Measurements from ENCODE around the gene MEGF9.
"Not testable (repeated sequence)": the region's sequence is repeated elsewhere in the genome, so short reads cannot be mapped to it uniquely, and the experiment has no call there.

The MEGF9 gene

DNA sequence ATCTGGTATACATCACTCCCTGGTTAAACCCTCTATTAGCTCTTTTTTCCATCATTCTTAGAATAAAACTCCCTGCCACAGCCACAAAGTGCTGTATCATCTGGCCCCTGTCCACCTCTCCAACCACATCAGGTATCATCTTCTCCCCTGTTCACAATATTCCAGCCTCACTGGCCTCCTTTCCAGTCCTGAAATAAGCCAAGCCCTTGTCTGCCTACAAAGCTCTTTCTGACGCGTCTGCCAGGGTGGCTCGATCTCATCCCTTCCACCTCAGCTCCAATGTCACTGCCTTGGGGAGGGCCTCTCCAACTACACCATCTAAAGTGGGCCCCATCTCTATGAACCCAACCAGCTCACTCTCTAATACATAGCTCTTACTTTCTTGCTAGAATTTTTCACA lies 155.8 kb downstream of the MEGF9 start:
- H3K4me3 Mint-ChIP-seq: no peak overlapping the region
- H3K4me1 Mint-ChIP-seq (ENCODE audit: low read depth): peaks cover 6% of the 10 kb centered on the region
- H3K9me3 Mint-ChIP-seq: no peaks in the 10 kb centered on the region
- H3K27me3 Mint-ChIP-seq (ENCODE audit: low read depth): no peaks in the 10 kb centered on the region
- H3K36me3 Mint-ChIP-seq (ENCODE audit: low read depth): peaks cover 33% of the 10 kb centered on the region
- no peak overlapping the region for H3K27ac Mint-ChIP-seq

GRCh38 chr9:120557205-120557604 lies 157.1 kb downstream of the MEGF9 start:
- Mint-ChIP-seq H3K36me3 (ENCODE audit: low read depth) (peaks cover 32% of the 10 kb centered on the region), H3K27me3 (ENCODE audit: low read depth) (no peaks in the 10 kb centered on the region), H3K4me1 (ENCODE audit: low read depth) (peaks cover 4% of the 10 kb centered on the region), H3K4me3 (no peak overlapping the region), H3K27ac (no peak overlapping the region), H3K9me3 (peaks cover 4% of the 10 kb centered on the region)

GRCh38 chr9:120556775-120557174 lies 157.5 kb downstream of the MEGF9 start:
- H3K4me1 Mint-ChIP-seq (ENCODE audit: low read depth): peaks cover 4% of the 10 kb centered on the region
- H3K27me3 Mint-ChIP-seq (ENCODE audit: low read depth): no peaks in the 10 kb centered on the region
- H3K27ac Mint-ChIP-seq: no peak overlapping the region
- peaks cover 4% of the 10 kb centered on the region for H3K9me3 Mint-ChIP-seq
- H3K36me3 Mint-ChIP-seq (ENCODE audit: low read depth): peaks cover 29% of the 10 kb centered on the region
- H3K4me3 Mint-ChIP-seq: no peak overlapping the region

DNA sequence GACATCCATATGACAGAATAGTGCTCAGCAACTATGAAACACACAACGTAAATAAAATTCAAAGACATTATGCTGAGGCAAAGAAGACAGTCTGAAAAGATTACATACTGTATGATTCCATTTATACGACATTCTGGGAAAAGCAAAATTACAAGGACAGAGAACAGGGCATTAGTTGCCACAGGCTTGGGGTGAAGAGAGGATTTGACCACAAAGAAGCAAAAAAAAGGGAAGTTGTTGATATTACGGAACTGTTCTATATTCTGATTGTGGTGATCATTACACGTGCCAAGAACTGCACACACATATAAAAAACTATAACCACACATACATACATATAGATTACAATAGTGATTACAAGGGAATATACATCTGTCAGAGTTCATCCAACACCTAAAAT lies 158.4 kb downstream of the MEGF9 start:
- peaks cover 39% of the 10 kb centered on the region for H3K36me3 Mint-ChIP-seq (ENCODE audit: low read depth)

DNA sequence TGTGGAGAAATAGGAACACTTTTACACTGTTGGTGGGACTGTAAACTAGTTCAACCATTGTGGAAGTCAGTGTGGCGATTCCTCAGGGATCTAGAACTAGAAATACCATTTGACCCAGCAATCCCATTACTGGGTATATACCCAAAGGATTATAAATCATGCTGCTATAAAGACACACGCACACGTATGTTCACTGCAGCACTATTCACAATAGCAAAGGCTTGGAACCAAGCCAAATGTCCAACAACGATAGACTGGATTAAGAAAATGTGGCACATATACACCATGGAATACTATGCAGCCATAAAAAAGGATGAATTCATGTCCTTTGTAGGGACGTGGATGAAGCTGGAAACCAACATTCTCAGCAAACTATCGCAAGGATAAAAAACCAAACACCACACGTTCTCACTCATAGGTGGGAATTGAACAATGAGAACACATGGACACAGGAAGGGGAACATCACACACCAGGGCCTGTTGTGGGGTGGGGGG lies 162.0 kb downstream of the MEGF9 start:
- peaks cover 46% of the 10 kb centered on the region for H3K36me3 Mint-ChIP-seq (ENCODE audit: low read depth)
- not testable (repeated sequence) for H3K4me3 Mint-ChIP-seq; H3K4me1 Mint-ChIP-seq (ENCODE audit: low read depth); H3K9me3 Mint-ChIP-seq; H3K27me3 Mint-ChIP-seq (ENCODE audit: low read depth); H3K27ac Mint-ChIP-seq

More for the DNA sequence above, 158.4 kb downstream of the MEGF9 start:
- Mint-ChIP-seq H3K27ac (no peak overlapping the region), H3K9me3 (peaks cover 4% of the 10 kb centered on the region), H3K4me3 (no peak overlapping the region), H3K27me3 (ENCODE audit: low read depth) (no peaks in the 10 kb centered on the region), H3K4me1 (ENCODE audit: low read depth) (peaks cover 4% of the 10 kb centered on the region)
